H9 (cell line): ENCODE data around the gene OGFR. TPM values are rescaled to one million over a fixed set of nuclear protein-coding genes. Genes with fewer than 3 reads are reported as not detected.

ENCODE experiments used
- DNase-seq: peaks from one replicate; pipeline ENCODE4 v3.0.0-alpha.2; 2017
- H2AFZ ChIP-seq: one replicate; pipeline ENCODE4 v1.6.1; 2013; ENCODE audit warnings: mild to moderate bottlenecking, low read length, control low read depth, moderate library complexity
- H2AK5ac ChIP-seq: 2 replicates; pipeline ENCODE4 v1.6.1; 2013; ENCODE audit warnings: low read length, control low read depth, mixed read lengths; ENCODE audit not compliant: insufficient read length
- H2BK120ac ChIP-seq: one replicate; pipeline ENCODE4 v1.6.1; 2013; ENCODE audit warnings: low read depth, mild to moderate bottlenecking, low read length, control low read depth, inconsistent platforms; ENCODE audit not compliant: poor library complexity, severe bottlenecking
- H2BK12ac ChIP-seq: 2 replicates; pipeline ENCODE4 v1.6.1; 2013; ENCODE audit warnings: low read length, control low read depth, mixed read lengths, low read depth; ENCODE audit not compliant: insufficient read length
- H2BK15ac ChIP-seq: 2 replicates; pipeline ENCODE4 v1.6.1; 2013; ENCODE audit warnings: low read depth, low read length, control low read depth
- H2BK20ac ChIP-seq: one replicate; pipeline ENCODE4 v1.6.1; 2013; ENCODE audit warnings: low read depth, mild to moderate bottlenecking, low read length, control low read depth, inconsistent platforms; ENCODE audit not compliant: poor library complexity, severe bottlenecking
- H2BK5ac ChIP-seq: 2 replicates; pipeline ENCODE4 v1.6.1; 2013; ENCODE audit warnings: low read length, control low read depth, mixed read lengths; ENCODE audit not compliant: insufficient read length
- H3K14ac ChIP-seq: 2 replicates; pipeline ENCODE4 v1.6.1; 2013; ENCODE audit warnings: low read length, control low read depth; ENCODE audit not compliant: insufficient read depth
- H3K18ac ChIP-seq: 2 replicates; pipeline ENCODE4 v1.6.1; 2013; ENCODE audit warnings: low read depth, mild to moderate bottlenecking, mixed read lengths, low read length, control low read depth; ENCODE audit not compliant: insufficient read length
- H3K23ac ChIP-seq: 2 replicates; pipeline ENCODE4 v1.6.1; 2013; ENCODE audit warnings: low read length, control low read depth, mixed read lengths, low read depth; ENCODE audit not compliant: insufficient read length
- H3K23me2 ChIP-seq: 2 replicates; pipeline ENCODE4 v1.6.1; 2013; ENCODE audit warnings: low read depth, mild to moderate bottlenecking, mixed read lengths, low read length, control low read depth; ENCODE audit not compliant: insufficient read length, poor library complexity, severe bottlenecking
- H3K27ac ChIP-seq: 2 replicates; pipeline ENCODE4 v1.5.1; 2013; ENCODE audit warnings: low read length, control low read depth, mixed read lengths, low read depth; ENCODE audit not compliant: insufficient read length
- H3K27me3 ChIP-seq: 2 replicates; pipeline ENCODE4 v1.6.1; 2013; ENCODE audit warnings: low read length, control low read depth, inconsistent platforms; ENCODE audit not compliant: insufficient read depth
- H3K4ac ChIP-seq: 2 replicates; pipeline ENCODE4 v1.6.1; 2013; ENCODE audit warnings: low read depth, mild to moderate bottlenecking, control low read depth, inconsistent platforms, low read length, moderate library complexity
- H3K4me1 ChIP-seq: 2 replicates; pipeline ENCODE4 v1.6.1; 2013; ENCODE audit warnings: low read length, control low read depth, inconsistent platforms; ENCODE audit not compliant: insufficient read depth
- H3K4me2 ChIP-seq: 2 replicates; pipeline ENCODE4 v1.6.1; 2013; ENCODE audit warnings: low read length, control low read depth, mixed read lengths; ENCODE audit not compliant: insufficient read length, insufficient read depth
- H3K56ac ChIP-seq: 2 replicates; pipeline ENCODE4 v1.6.1; 2013; ENCODE audit warnings: low read depth, mild to moderate bottlenecking, mixed read lengths, low read length, control low read depth; ENCODE audit not compliant: insufficient read length
- H3K79me1 ChIP-seq: 2 replicates; pipeline ENCODE4 v1.6.1; 2013; ENCODE audit warnings: low read depth, mild to moderate bottlenecking, moderate library complexity, low read length, control low read depth, inconsistent platforms; ENCODE audit not compliant: insufficient read depth, poor library complexity, severe bottlenecking
- H3K79me2 ChIP-seq: 2 replicates; pipeline ENCODE4 v1.6.1; 2013; ENCODE audit warnings: low read length, control low read depth, inconsistent platforms; ENCODE audit not compliant: insufficient read depth
- H3K9ac ChIP-seq: 2 replicates; pipeline ENCODE4 v1.6.1; 2013; ENCODE audit warnings: low read length, control low read depth, mixed read lengths; ENCODE audit not compliant: insufficient read length; ENCODE audit errors: extremely low read depth
- H3K9me3 ChIP-seq: one replicate; pipeline ENCODE4 v1.6.1; 2013; ENCODE audit warnings: low read depth, low read length, inconsistent platforms; ENCODE audit not compliant: control insufficient read depth
- H3T11ph ChIP-seq: one replicate; pipeline ENCODE4 v1.6.1; 2013; ENCODE audit warnings: mild to moderate bottlenecking, low read length, control low read depth, inconsistent platforms
- H4K20me1 ChIP-seq: one replicate; pipeline ENCODE4 v1.6.1; 2013; ENCODE audit not compliant: control insufficient read depth, insufficient read length, insufficient read depth
- H4K5ac ChIP-seq: 2 replicates; pipeline ENCODE4 v1.6.1; 2013; ENCODE audit warnings: low read depth, mild to moderate bottlenecking, mixed read lengths, low read length, control low read depth; ENCODE audit not compliant: insufficient read length
- H4K8ac ChIP-seq: replicated peaks from 2 replicates; pipeline ENCODE4 v1.6.1; 2013; ENCODE audit warnings: low read length, control low read depth, mixed read lengths, low read depth; ENCODE audit not compliant: insufficient read length
- H4K91ac ChIP-seq: 2 replicates; pipeline ENCODE4 v1.6.1; 2013; ENCODE audit warnings: low read depth, mild to moderate bottlenecking, moderate library complexity, mixed read lengths, low read length, control low read depth; ENCODE audit not compliant: insufficient read length
- H3K27ac Mint-ChIP-seq, 3 experiments: 2 replicates in 2 of 3; 3 replicates in 1 of 3; pipeline ENCODE4 v1.8.0; 2020 to 2021; ENCODE audit warnings: mixed read lengths in 3 of 3, mild to moderate bottlenecking in 1 of 3, moderate library complexity in 1 of 3
- H3K27me3 Mint-ChIP-seq: 2 replicates; pipeline ENCODE4 v1.8.0; 2021; ENCODE audit warnings: low read depth, mild to moderate bottlenecking, moderate library complexity, mixed read lengths
- H3K36me3 Mint-ChIP-seq, 3 experiments: 2 replicates in 2 of 3; 3 replicates in 1 of 3; pipeline ENCODE4 v1.8.0; 2020 to 2021; ENCODE audit warnings: low read depth in 3 of 3, mixed read lengths in 3 of 3; ENCODE audit not compliant: insufficient read depth in 1 of 3
- H3K4me1 Mint-ChIP-seq, 2 experiments: 2 replicates each; pipeline ENCODE4 v1.8.0; 2020; ENCODE audit warnings: mixed read lengths in 2 of 2
- H3K4me3 Mint-ChIP-seq, 2 experiments: 2 replicates in 1 of 2; 3 replicates in 1 of 2; pipeline ENCODE4 v1.8.0; 2020 to 2021; ENCODE audit warnings: mild to moderate bottlenecking in 2 of 2, mixed read lengths in 2 of 2, moderate library complexity in 1 of 2
- H3K9me3 Mint-ChIP-seq, 2 experiments: 2 replicates in 1 of 2; 3 replicates in 1 of 2; pipeline ENCODE4 v1.8.0; 2020; ENCODE audit warnings: mild to moderate bottlenecking in 2 of 2, mixed read lengths in 2 of 2, moderate library complexity in 1 of 2
- WGBS: extraction: QIAGEN DNeasy Blood & Tissue Kit; methylation state at CpG from one replicate; pipeline ENCODE4 v1.1.7; 2013; ENCODE audit warnings: missing lambda C conversion rate, low lambda C conversion rate, mixed read lengths; ENCODE audit not compliant: insufficient read length; ENCODE audit errors: extremely low coverage; 5-methylcytosine and 5-hydroxymethylcytosine counted together
- total RNA-seq: library from RNA; stranded (reverse); gene quantifications from 2 replicates; pipeline ENCODE4 v1.2.1, GENCODE V29; 2021
- TF ChIP-seq, protein P1 (sequence below): fragments of 200-600 bp; sonication (generic); conservative IDR thresholded peaks from 3 replicates; pipeline ENCODE4 v1.8.0; 2021; ENCODE audit warnings: antibody characterized with exemption, mild to moderate bottlenecking

Gene OGFR
- total RNA-seq, 1 experiment from 2014 or later = 33.1 TPM

- no peak overlapping the region for H3K9ac ChIP-seq
- no peak overlapping the region for H2AK5ac ChIP-seq
- H3K18ac ChIP-seq = no peak overlapping the region
- no peak overlapping the region for H4K5ac ChIP-seq
- TF ChIP-seq, protein P1, sequence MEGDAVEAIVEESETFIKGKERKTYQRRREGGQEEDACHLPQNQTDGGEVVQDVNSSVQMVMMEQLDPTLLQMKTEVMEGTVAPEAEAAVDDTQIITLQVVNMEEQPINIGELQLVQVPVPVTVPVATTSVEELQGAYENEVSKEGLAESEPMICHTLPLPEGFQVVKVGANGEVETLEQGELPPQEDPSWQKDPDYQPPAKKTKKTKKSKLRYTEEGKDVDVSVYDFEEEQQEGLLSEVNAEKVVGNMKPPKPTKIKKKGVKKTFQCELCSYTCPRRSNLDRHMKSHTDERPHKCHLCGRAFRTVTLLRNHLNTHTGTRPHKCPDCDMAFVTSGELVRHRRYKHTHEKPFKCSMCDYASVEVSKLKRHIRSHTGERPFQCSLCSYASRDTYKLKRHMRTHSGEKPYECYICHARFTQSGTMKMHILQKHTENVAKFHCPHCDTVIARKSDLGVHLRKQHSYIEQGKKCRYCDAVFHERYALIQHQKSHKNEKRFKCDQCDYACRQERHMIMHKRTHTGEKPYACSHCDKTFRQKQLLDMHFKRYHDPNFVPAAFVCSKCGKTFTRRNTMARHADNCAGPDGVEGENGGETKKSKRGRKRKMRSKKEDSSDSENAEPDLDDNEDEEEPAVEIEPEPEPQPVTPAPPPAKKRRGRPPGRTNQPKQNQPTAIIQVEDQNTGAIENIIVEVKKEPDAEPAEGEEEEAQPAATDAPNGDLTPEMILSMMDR = no peak
- no peak overlapping the region for H2BK12ac ChIP-seq
- H2AFZ ChIP-seq = no peak overlapping the region
- H3K27ac Mint-ChIP-seq = no peak overlapping the region; a peak in 1 of 7 replicates
- H3K23me2 ChIP-seq = no peaks in the 10 kb centered on the region
- no peaks in the 10 kb centered on the region; a peak in 1 of 5 replicates for H3K9me3 Mint-ChIP-seq
- no peak overlapping the region for H3K4me2 ChIP-seq
- WGBS = no CpG with 5 or more reads among the region's 6 CpGs
- peaks cover 16% of the 10 kb centered on the region for H3K27me3 Mint-ChIP-seq
- no peaks in the 10 kb centered on the region for H4K20me1 ChIP-seq
- H2BK15ac ChIP-seq = no peak overlapping the region
- H3K14ac ChIP-seq = no peak overlapping the region
- H4K91ac ChIP-seq = no peak overlapping the region
- H3K9me3 ChIP-seq = no peaks in the 10 kb centered on the region
- no peak overlapping the region for H4K8ac ChIP-seq
- peaks cover 0 to 5% of the 10 kb centered on the region in 2 experiments; a peak in 1 of 4 replicates for H3K4me1 Mint-ChIP-seq
- no peaks in the 10 kb centered on the region for H3K79me1 ChIP-seq
- no peaks in the 10 kb centered on the region for H3K36me3 Mint-ChIP-seq
- H2BK5ac ChIP-seq = no peak overlapping the region
- H3K4me3 Mint-ChIP-seq = no peak overlapping the region
- no peak overlapping the region for H3K56ac ChIP-seq
- no peak overlapping the region for H3T11ph ChIP-seq
- H3K23ac ChIP-seq = no peak overlapping the region
- no peak overlapping the region for H3K27ac ChIP-seq
- no peaks in the 10 kb centered on the region for H3K79me2 ChIP-seq
- no peak overlapping the region for H2BK120ac ChIP-seq
- H3K4ac ChIP-seq = no peak overlapping the region
- no peaks in the 10 kb centered on the region for H3K27me3 ChIP-seq
- no peaks in the 10 kb centered on the region for H3K4me1 ChIP-seq
- H2BK20ac ChIP-seq = no peak overlapping the region
- DNase-seq = no peak
These were observed 42.9 kb upstream of the OGFR start for GRCh38 chr20:62761759-62762131.
